SK-N-SH treated with all-trans-retinoic acid at 6 μM for 48 hours (cell line): Measurements from ENCODE around the gene LDB2.

Source experiments
- ATAC-seq: fragments of 200-7000 bp; cut with Tn5 transposase; 3 replicates; pipeline ENCODE4 v1.9.1; 2020; ENCODE audit warnings: mild to moderate bottlenecking, moderate library complexity
- BACH2 ChIP-seq: fragments of 250-450 bp; sonication (Bioruptor Pico); IDR thresholded peaks from 2 replicates; pipeline ENCODE4 v1.9.0; 2021; ENCODE audit warnings: mild to moderate bottlenecking, borderline replicate concordance
- CREB5 ChIP-seq: fragments of 250-450 bp; sonication (Bioruptor Pico); IDR thresholded peaks from 2 replicates; pipeline ENCODE4 v1.5.1; 2020; ENCODE audit warnings: low read depth, mild to moderate bottlenecking, moderate library complexity
- CSDC2 ChIP-seq: fragments of 250-450 bp; sonication (Bioruptor Pico); IDR thresholded peaks from 2 replicates; pipeline ENCODE4 v1.5.0; 2020; ENCODE audit warnings: mild to moderate bottlenecking, moderate library complexity
- CSRNP3 ChIP-seq: fragments of 250-450 bp; sonication (Bioruptor Pico); IDR thresholded peaks from 2 replicates; pipeline ENCODE4 v1.5.1; 2021; ENCODE audit warnings: mild to moderate bottlenecking, moderate library complexity
- ESRRG ChIP-seq: fragments of 250-450 bp; sonication (Bioruptor Pico); IDR thresholded peaks from 2 replicates; pipeline ENCODE4 v1.6.1; 2021; ENCODE audit warnings: mild to moderate bottlenecking
- GLIS3 ChIP-seq: fragments of 250-450 bp; sonication (Bioruptor Pico); IDR thresholded peaks from 2 replicates; pipeline ENCODE4 v1.5.0; 2020; ENCODE audit warnings: mild to moderate bottlenecking, moderate library complexity
- ISL1 ChIP-seq: fragments of 250-450 bp; sonication (Bioruptor Pico); IDR thresholded peaks from 2 replicates; pipeline ENCODE4 v2.1.2; 2022; ENCODE audit warnings: mild to moderate bottlenecking, moderate library complexity
- OSR1 ChIP-seq: fragments of 250-450 bp; sonication (Bioruptor Pico); IDR thresholded peaks from 2 replicates; pipeline ENCODE4 v1.8.0; 2022; ENCODE audit warnings: moderate library complexity, mild to moderate bottlenecking, inconsistent platforms
- POU6F1 ChIP-seq: fragments of 250-450 bp; sonication (Bioruptor Pico); IDR thresholded peaks from 2 replicates; pipeline ENCODE4 v1.8.0; 2021; ENCODE audit warnings: low read depth, mild to moderate bottlenecking, moderate library complexity, borderline replicate concordance
- PPARA ChIP-seq: fragments of 250-450 bp; sonication (Bioruptor Pico); IDR thresholded peaks from 2 replicates; pipeline ENCODE4 v1.5.0; 2020; ENCODE audit warnings: mild to moderate bottlenecking, borderline replicate concordance
- RARB ChIP-seq: fragments of 250-450 bp; sonication (Bioruptor Pico); IDR thresholded peaks from 2 replicates; pipeline ENCODE4 v1.8.0; 2021; ENCODE audit warnings: mild to moderate bottlenecking, moderate library complexity
- SNAI2 ChIP-seq: fragments of 250-450 bp; sonication (Bioruptor Pico); IDR thresholded peaks from 2 replicates; pipeline ENCODE4 v1.5.0; 2020; ENCODE audit warnings: mild to moderate bottlenecking, moderate library complexity
- TCF4 ChIP-seq: fragments of 250-450 bp; sonication (Bioruptor Pico); IDR thresholded peaks from 2 replicates; pipeline ENCODE4 v1.8.0; 2021; ENCODE audit warnings: mild to moderate bottlenecking, moderate library complexity, borderline replicate concordance
- TOX ChIP-seq: fragments of 250-450 bp; sonication (Bioruptor Pico); IDR thresholded peaks from 2 replicates; pipeline ENCODE4 v1.8.0; 2021; ENCODE audit warnings: mild to moderate bottlenecking, moderate library complexity, borderline replicate concordance
- TSHZ2 ChIP-seq: fragments of 250-450 bp; sonication (Bioruptor Pico); IDR thresholded peaks from 2 replicates; pipeline ENCODE4 v1.5.0; 2020; ENCODE audit warnings: mild to moderate bottlenecking, moderate library complexity
- ZC3H10 ChIP-seq: fragments of 250-450 bp; sonication (Bioruptor Pico); IDR thresholded peaks from 2 replicates; pipeline ENCODE4 v1.5.1; 2021; ENCODE audit warnings: mild to moderate bottlenecking, moderate library complexity
- ZFP3 ChIP-seq: fragments of 250-450 bp; sonication (Bioruptor Pico); IDR thresholded peaks from 2 replicates; pipeline ENCODE4 v1.5.0; 2020; ENCODE audit warnings: mild to moderate bottlenecking, moderate library complexity
- ZFP30 ChIP-seq: fragments of 450-650 bp; formaldehyde crosslinking; IDR thresholded peaks from 2 replicates; pipeline ENCODE4 v1.5.0; 2022; ENCODE audit warnings: mild to moderate bottlenecking, moderate library complexity
- ZNF565 ChIP-seq: fragments of 450-650 bp; formaldehyde crosslinking; conservative IDR thresholded peaks from 2 replicates; pipeline ENCODE4 v1.5.0; 2020; ENCODE audit warnings: low read depth, mild to moderate bottlenecking, moderate library complexity
- ZNF70 ChIP-seq: fragments of 450-650 bp; formaldehyde crosslinking; IDR thresholded peaks from 2 replicates; pipeline ENCODE4 v1.5.0; 2020; ENCODE audit warnings: mild to moderate bottlenecking, moderate library complexity
- ZNF8 ChIP-seq: fragments of 450-650 bp; formaldehyde crosslinking; IDR thresholded peaks from 2 replicates; pipeline ENCODE4 v1.5.0; 2020; ENCODE audit warnings: mild to moderate bottlenecking, moderate library complexity

Gene LDB2

GRCh38 chr4:16713271-16713670, 185.2 kb downstream of the LDB2 start:
- TF ChIP-seq OSR1 (CRISPR knock-in tag) (no peak), POU6F1 (CRISPR knock-in tag) (no peak), GLIS3 (CRISPR knock-in tag) (no peak)
- TF ChIP-seq, all 23 proteins: peak for 0
- ATAC-seq = no peak

GRCh38 chr4:16710198-16710597, 188.2 kb downstream of the LDB2 start:
- no peak for ATAC-seq
- TF ChIP-seq ISL1 (CRISPR knock-in tag) = no peak
- TF ChIP-seq TSHZ2 (CRISPR knock-in tag) = no peak
- no peak for TF ChIP-seq TOX (CRISPR knock-in tag)
- no peak for TF ChIP-seq ZC3H10 (CRISPR knock-in tag)
- TF ChIP-seq CSDC2 (CRISPR knock-in tag) = no peak
- TF ChIP-seq ZFP3 (CRISPR knock-in tag) = no peak
- TF ChIP-seq BACH2 (CRISPR knock-in tag) = no peak
- no peak for TF ChIP-seq SNAI2 (CRISPR knock-in tag)

GRCh38 chr4:16707874-16708273, 190.6 kb downstream of the LDB2 start:
- TF ChIP-seq ZFP30 = no peak
- no peak for TF ChIP-seq PPARA
- TF ChIP-seq ZNF8 = no peak
- no peak for TF ChIP-seq CSDC2 (CRISPR knock-in tag)
- TF ChIP-seq RARB (CRISPR knock-in tag) = no peak
- TF ChIP-seq CREB5 (CRISPR knock-in tag) = no peak
- no peak for TF ChIP-seq TCF4 (CRISPR knock-in tag)
- TF ChIP-seq ZFP3 (CRISPR knock-in tag) = no peak

GRCh38 chr4:16706251-16706650, 192.2 kb downstream of the LDB2 start:
- ATAC-seq = no peak
- no peak for TF ChIP-seq ZC3H10 (CRISPR knock-in tag)
- no peak for TF ChIP-seq TCF4 (CRISPR knock-in tag)
- no peak for TF ChIP-seq CREB5 (CRISPR knock-in tag)
- no peak for TF ChIP-seq SNAI2 (CRISPR knock-in tag)
- no peak for TF ChIP-seq CSDC2 (CRISPR knock-in tag)
- no peak for TF ChIP-seq CSRNP3 (CRISPR knock-in tag)
- no peak for TF ChIP-seq OSR1 (CRISPR knock-in tag)
- TF ChIP-seq ZNF565 (CRISPR knock-in tag) = no peak
- TF ChIP-seq POU6F1 (CRISPR knock-in tag) = no peak
- no peak for TF ChIP-seq TSHZ2 (CRISPR knock-in tag)
- TF ChIP-seq ZNF8 = no peak
- no peak for TF ChIP-seq GLIS3 (CRISPR knock-in tag)
- TF ChIP-seq ESRRG (CRISPR knock-in tag) = no peak
- no peak for TF ChIP-seq ISL1 (CRISPR knock-in tag)
- TF ChIP-seq ZFP30 = no peak
- TF ChIP-seq ZNF70 = no peak

More at GRCh38 chr4:16707874-16708273, 190.6 kb downstream of the LDB2 start:
- ATAC-seq = no peak
